MCF 10A (cell line): ENCODE results near the gene PARD3B. TPM values are rescaled to one million over a fixed set of nuclear protein-coding genes. Genes with fewer than 3 reads are reported as not detected.

Experiments
- BruUV-seq: library from RNA; stranded (reverse); fragments of 400-500 nt; replicated peaks from 2 replicates; lab custom pipeline; 2021; lab: Mats Ljungman, UMichigan
- CTCF ChIA-PET: fragments of 300-600 bp; sonication (Branson Sonifier 250); formaldehyde crosslinking; extraction: SDS; loops from one replicate; lab custom pipeline; 2021; ENCODE audit warnings: antibody characterized with exemption, inconsistent platforms; lab: Yijun Ruan, JAX
- POLR2A ChIA-PET: fragments of 300-600, 350-650 bp; sonication (Branson Sonifier 250); formaldehyde crosslinking; extraction: SDS; loops from one replicate; lab custom pipeline; 2020; ENCODE audit warnings: antibody characterized with exemption, inconsistent platforms; lab: Yijun Ruan, JAX
- DNase-seq: peaks from one replicate; pipeline ENCODE4 v3.0.0-alpha.2; 2018; ENCODE audit not compliant: unreplicated experiment
- H3K27ac Mint-ChIP-seq: one replicate; pipeline ENCODE4 v1.8.0; 2022; ENCODE audit warnings: mild to moderate bottlenecking, low read depth, mixed read lengths; ENCODE audit not compliant: unreplicated experiment
- H3K27me3 Mint-ChIP-seq: one replicate; pipeline ENCODE4 v1.8.0; 2022; ENCODE audit warnings: mixed read lengths; ENCODE audit not compliant: insufficient read depth, unreplicated experiment
- H3K36me3 Mint-ChIP-seq: one replicate; pipeline ENCODE4 v1.8.0; 2022; ENCODE audit warnings: mild to moderate bottlenecking, moderate library complexity, mixed read lengths; ENCODE audit not compliant: insufficient read depth, unreplicated experiment
- H3K4me1 Mint-ChIP-seq: one replicate; pipeline ENCODE4 v1.8.0; 2022; ENCODE audit warnings: mixed read lengths; ENCODE audit not compliant: insufficient read depth, unreplicated experiment
- H3K4me3 Mint-ChIP-seq: one replicate; pipeline ENCODE4 v1.8.0; 2022; ENCODE audit warnings: mild to moderate bottlenecking, moderate library complexity, mixed read lengths; ENCODE audit not compliant: unreplicated experiment
- H3K9me3 Mint-ChIP-seq: one replicate; pipeline ENCODE4 v1.8.0; 2022; ENCODE audit warnings: mixed read lengths; ENCODE audit not compliant: unreplicated experiment
- CTCF ChIP-seq: fragments of 200-600 bp; IDR thresholded peaks from one replicate; pipeline ENCODE4 v1.8.0; 2022; ENCODE audit warnings: antibody characterized with exemption, mild to moderate bottlenecking; ENCODE audit not compliant: unreplicated experiment
- intact Hi-C: fragments of 100-400 bp; cut with micrococcal nuclease; formaldehyde crosslinking; loops from 2 replicates; pipeline ENCODE4 v1.14.1; 2022
- total RNA-seq: library from RNA; stranded (reverse); gene quantifications from 2 replicates; pipeline ENCODE4 v1.2.3, GENCODE V29; 2022

PARD3B gene
- total RNA-seq, 1 experiment from 2014 or later, result 11.6 TPM

- H3K4me3 Mint-ChIP-seq, result no peak overlapping the region
- ChIA-PET CTCF (interaction anchor here (1.6 kb wide), 1 partner anchor 57 kb away, joined by 4 read pairs; no protein-coding TSS in a partner anchor), POLR2A (interaction anchor here (1.0 kb wide), 1 partner anchor 13 kb away, joined by 3 read pairs; no protein-coding TSS in a partner anchor)
- no peak for TF ChIP-seq CTCF
- no peak overlapping the region for H3K27ac Mint-ChIP-seq
- H3K9me3 Mint-ChIP-seq, result no peaks in the 10 kb centered on the region
- BruUV-seq, result no TSS peak
- no peak for DNase-seq
- no peaks in the 10 kb centered on the region for H3K4me1 Mint-ChIP-seq
- no peaks in the 10 kb centered on the region for H3K36me3 Mint-ChIP-seq
- H3K27me3 Mint-ChIP-seq, result no peaks in the 10 kb centered on the region
- intact Hi-C loops, result no loop called here
These were observed 1074.3 kb downstream of the PARD3B start for GRCh38 chr2:205619600-205619999.

GRCh38 chr2:205627085-205627484, 1081.8 kb downstream of the PARD3B start:
- no peak for DNase-seq
- intact Hi-C loops, result no loop called here
- H3K4me3 Mint-ChIP-seq, result no peak overlapping the region
- POLR2A ChIA-PET, result no interaction called here
- no peaks in the 10 kb centered on the region for H3K36me3 Mint-ChIP-seq
- H3K27ac Mint-ChIP-seq, result no peak overlapping the region
- no peaks in the 10 kb centered on the region for H3K27me3 Mint-ChIP-seq
- no peaks in the 10 kb centered on the region for H3K9me3 Mint-ChIP-seq
- TF ChIP-seq CTCF, result no peak
- no peaks in the 10 kb centered on the region for H3K4me1 Mint-ChIP-seq
- CTCF ChIA-PET, result interaction anchor here (0.6 kb wide), 1 partner anchor 172 kb away, joined by 3 read pairs; no protein-coding TSS in a partner anchor
- no TSS peak for BruUV-seq

- POLR2A ChIA-PET, result interaction anchor here (0.7 kb wide), 1 partner anchor 788 kb away, joined by 3 read pairs; no protein-coding TSS in a partner anchor
- no peaks in the 10 kb centered on the region for H3K27me3 Mint-ChIP-seq
- no TSS peak for BruUV-seq
- DNase-seq, result no peak
- no peak overlapping the region for H3K27ac Mint-ChIP-seq
- H3K4me1 Mint-ChIP-seq, result no peaks in the 10 kb centered on the region
- TF ChIP-seq CTCF, result no peak
- no peak overlapping the region for H3K4me3 Mint-ChIP-seq
- H3K36me3 Mint-ChIP-seq, result no peaks in the 10 kb centered on the region
- CTCF ChIA-PET, result interaction anchor here (0.7 to 1.5 kb wide), 4 partner anchors 17 to 91 kb away, joined by 3 read pairs; no protein-coding TSS in a partner anchor
- intact Hi-C loops, result no loop called here
- no peaks in the 10 kb centered on the region for H3K9me3 Mint-ChIP-seq
These were observed 1083.1 kb downstream of the PARD3B start for GRCh38 chr2:205628422-205628821.

GRCh38 chr2:205629091-205629776, 1084.0 kb downstream of the PARD3B start:
- BruUV-seq, result no TSS peak
- Mint-ChIP-seq H3K36me3 (no peaks in the 10 kb centered on the region), H3K27me3 (no peaks in the 10 kb centered on the region), H3K4me3 (no peak overlapping the region), H3K9me3 (no peaks in the 10 kb centered on the region), H3K4me1 (no peaks in the 10 kb centered on the region), H3K27ac (no peak overlapping the region)
- CTCF ChIA-PET, result interaction anchor here (0.6 to 1.5 kb wide), 5 partner anchors 16 to 521 kb away, joined by 3 to 5 read pairs (median 3); no protein-coding TSS in a partner anchor
- intact Hi-C loops, result no loop called here
- TF ChIP-seq CTCF, result no peak
- no peak for DNase-seq
- POLR2A ChIA-PET, result no interaction called here
